Stimulated activated CD8-positive, alpha-beta memory T cell treated with anti-CD3 and anti-CD28 coated beads, Interleukin-4, amount 100 ng/mL, for 1 hour (primary cell): ENCODE results near the gene ECT2L.

Source experiments
- DNase-seq, 2 donors: peaks; one replicate each; pipeline ENCODE4 v3.0.0-alpha.2; 2020; ENCODE audit warnings: low read depth in 2 of 2, low spot score in 1 of 2

The ECT2L gene

GRCh38 chr6:138857775-138858174 lies 61.9 kb downstream of the ECT2L start:
- no peak for DNase-seq

- DNase-seq = no peak
These were observed 66.6 kb downstream of the ECT2L start for GRCh38 chr6:138862456-138862855.

GRCh38 chr6:138863321-138863720 lies 67.4 kb downstream of the ECT2L start:
- DNase-seq = no peak

- no peak for DNase-seq
These were observed 68.5 kb downstream of the ECT2L start for GRCh38 chr6:138864343-138864890.

- DNase-seq = no peak
These were observed 69.7 kb downstream of the ECT2L start for GRCh38 chr6:138865480-138866109.

- no peak for DNase-seq
These were observed 72.3 kb downstream of the ECT2L start for GRCh38 chr6:138868181-138868580.

- no peak for DNase-seq
These were observed 73.5 kb downstream of the ECT2L start for GRCh38 chr6:138869398-138869797.

GRCh38 chr6:138873191-138873590 lies 77.3 kb downstream of the ECT2L start:
- no peak for DNase-seq

GRCh38 chr6:138882369-138883017 lies 86.6 kb downstream of the ECT2L start:
- no peak for DNase-seq

- no peak for DNase-seq
These were observed 89.4 kb downstream of the ECT2L start for GRCh38 chr6:138885156-138885819.

- DNase-seq = no peak
These were observed 95.5 kb downstream of the ECT2L start for GRCh38 chr6:138891255-138891986.

- DNase-seq = no peak
These were observed 100.3 kb downstream of the ECT2L start for GRCh38 chr6:138896104-138896756.

- DNase-seq = no peak
These were observed 101.1 kb downstream of the ECT2L start for GRCh38 chr6:138897031-138897430.

GRCh38 chr6:138907167-138907566 lies 111.3 kb downstream of the ECT2L start:
- no peak for DNase-seq

- DNase-seq = no peak
These were observed 113.6 kb downstream of the ECT2L start for GRCh38 chr6:138909511-138909910.

GRCh38 chr6:138909975-138910374 lies 114.1 kb downstream of the ECT2L start:
- no peak for DNase-seq

GRCh38 chr6:138912308-138912707 lies 116.4 kb downstream of the ECT2L start:
- no peak for DNase-seq

- no peak for DNase-seq
These were observed 118.8 kb downstream of the ECT2L start for GRCh38 chr6:138914701-138915100.

GRCh38 chr6:138920906-138921305 lies 125.0 kb downstream of the ECT2L start:
- DNase-seq = no peak

- no peak for DNase-seq
These were observed 127.7 kb downstream of the ECT2L start for GRCh38 chr6:138923561-138923960.

GRCh38 chr6:138925806-138926205 lies 129.9 kb downstream of the ECT2L start:
- DNase-seq = no peak
